Neural crest cell (in vitro differentiated cells): ENCODE data around the gene PTPRK. TPM values are rescaled to one million over a fixed set of nuclear protein-coding genes. Genes with fewer than 3 reads are reported as not detected.

Experiments
- DNase-seq: peaks from one replicate; pipeline ENCODE4 v3.0.0; 2021; ENCODE audit warnings: low read depth, mixed read lengths, low spot score
- H3K27ac Mint-ChIP-seq: one replicate; pipeline ENCODE4 v1.8.0; 2021; ENCODE audit warnings: mild to moderate bottlenecking, mixed read lengths; ENCODE audit not compliant: unreplicated experiment
- H3K27me3 Mint-ChIP-seq: 2 replicates; pipeline ENCODE4 v1.8.0; 2021; ENCODE audit warnings: low read depth, mild to moderate bottlenecking, mixed read lengths
- H3K36me3 Mint-ChIP-seq: 2 replicates; pipeline ENCODE4 v1.8.0; 2021; ENCODE audit warnings: low read depth, mild to moderate bottlenecking, mixed read lengths
- H3K4me1 Mint-ChIP-seq: 2 replicates; pipeline ENCODE4 v1.8.0; 2021; ENCODE audit warnings: mixed read lengths
- H3K4me3 Mint-ChIP-seq: one replicate; pipeline ENCODE4 v1.8.0; 2021; ENCODE audit warnings: mild to moderate bottlenecking, mixed read lengths
- H3K9me3 Mint-ChIP-seq: 2 replicates; pipeline ENCODE4 v1.8.0; 2021; ENCODE audit warnings: mixed read lengths
- CTCF ChIP-seq: fragments of 200-600 bp; sonication (generic); conservative IDR thresholded peaks from 2 replicates; pipeline ENCODE4 v1.5.0; 2021; ENCODE audit warnings: antibody characterized with exemption, mild to moderate bottlenecking
- total RNA-seq: library from RNA; stranded (reverse); gene quantifications from 2 replicates; pipeline ENCODE4 v1.2.1, GENCODE V29; 2021

Gene PTPRK
- total RNA-seq, 1 donor from 2014 or later = 30.8 TPM

GRCh38 chr6:128335963-128336362 lies 184.4 kb downstream of the PTPRK start:
- DNase-seq = no peak
- H3K9me3 Mint-ChIP-seq = no peaks in the 10 kb centered on the region
- H3K27ac Mint-ChIP-seq = no peak overlapping the region
- H3K4me3 Mint-ChIP-seq = no peak overlapping the region
- H3K36me3 Mint-ChIP-seq = peaks cover 7% of the 10 kb centered on the region
- peaks cover 14% of the 10 kb centered on the region for H3K4me1 Mint-ChIP-seq
- no peak for TF ChIP-seq CTCF
- H3K27me3 Mint-ChIP-seq = no peaks in the 10 kb centered on the region

GRCh38 chr6:128333581-128334223 lies 186.7 kb downstream of the PTPRK start:
- no peak overlapping the region for H3K27ac Mint-ChIP-seq
- H3K4me3 Mint-ChIP-seq = no peak overlapping the region
- no peaks in the 10 kb centered on the region for H3K9me3 Mint-ChIP-seq
- no peak for TF ChIP-seq CTCF
- H3K27me3 Mint-ChIP-seq = no peaks in the 10 kb centered on the region
- H3K4me1 Mint-ChIP-seq = peaks cover 10% of the 10 kb centered on the region
- peaks cover 14% of the 10 kb centered on the region for H3K36me3 Mint-ChIP-seq
- no peak for DNase-seq

- Mint-ChIP-seq H3K36me3 (peaks cover 26% of the 10 kb centered on the region), H3K9me3 (peaks cover 11% of the 10 kb centered on the region), H3K27me3 (no peaks in the 10 kb centered on the region), H3K4me1 (peaks cover 4% of the 10 kb centered on the region), H3K4me3 (no peak overlapping the region), H3K27ac (no peak overlapping the region)
- TF ChIP-seq CTCF = peak; percentile 59
- no peak for DNase-seq
Measured at GRCh38 chr6:128327890-128328289, 192.5 kb downstream of the PTPRK start.

GRCh38 chr6:128323011-128323410 lies 197.4 kb downstream of the PTPRK start:
- H3K4me1 Mint-ChIP-seq = no peaks in the 10 kb centered on the region
- H3K27ac Mint-ChIP-seq = no peak overlapping the region
- H3K27me3 Mint-ChIP-seq = no peaks in the 10 kb centered on the region
- H3K9me3 Mint-ChIP-seq = peaks cover 8% of the 10 kb centered on the region
- TF ChIP-seq CTCF = no peak
- no peak overlapping the region for H3K4me3 Mint-ChIP-seq
- H3K36me3 Mint-ChIP-seq = peaks cover 11% of the 10 kb centered on the region
- no peak for DNase-seq

- H3K4me1 Mint-ChIP-seq = peaks cover 11% of the 10 kb centered on the region
- H3K4me3 Mint-ChIP-seq = no peak overlapping the region
- no peak overlapping the region for H3K27ac Mint-ChIP-seq
- no peaks in the 10 kb centered on the region for H3K36me3 Mint-ChIP-seq
- H3K9me3 Mint-ChIP-seq = no peaks in the 10 kb centered on the region
- DNase-seq = no peak
- TF ChIP-seq CTCF = no peak
- no peaks in the 10 kb centered on the region for H3K27me3 Mint-ChIP-seq
Measured at GRCh38 chr6:128319946-128320345, 200.5 kb downstream of the PTPRK start.
